NCI-H2029 (cell line): ENCODE measurements around the gene MAP3K4.

Experiments used
- DNase-seq: peaks from one replicate; lab custom pipeline; 2025; lab: John Stamatoyannopoulos, UW

Gene MAP3K4

GRCh38 chr6:161008245-161008644, 16.7 kb downstream of the MAP3K4 start:
- no peak for DNase-seq

GRCh38 chr6:161009991-161010390, 18.4 kb downstream of the MAP3K4 start:
- no peak for DNase-seq

GRCh38 chr6:161010418-161010817, 18.8 kb downstream of the MAP3K4 start:
- no peak for DNase-seq

DNA sequence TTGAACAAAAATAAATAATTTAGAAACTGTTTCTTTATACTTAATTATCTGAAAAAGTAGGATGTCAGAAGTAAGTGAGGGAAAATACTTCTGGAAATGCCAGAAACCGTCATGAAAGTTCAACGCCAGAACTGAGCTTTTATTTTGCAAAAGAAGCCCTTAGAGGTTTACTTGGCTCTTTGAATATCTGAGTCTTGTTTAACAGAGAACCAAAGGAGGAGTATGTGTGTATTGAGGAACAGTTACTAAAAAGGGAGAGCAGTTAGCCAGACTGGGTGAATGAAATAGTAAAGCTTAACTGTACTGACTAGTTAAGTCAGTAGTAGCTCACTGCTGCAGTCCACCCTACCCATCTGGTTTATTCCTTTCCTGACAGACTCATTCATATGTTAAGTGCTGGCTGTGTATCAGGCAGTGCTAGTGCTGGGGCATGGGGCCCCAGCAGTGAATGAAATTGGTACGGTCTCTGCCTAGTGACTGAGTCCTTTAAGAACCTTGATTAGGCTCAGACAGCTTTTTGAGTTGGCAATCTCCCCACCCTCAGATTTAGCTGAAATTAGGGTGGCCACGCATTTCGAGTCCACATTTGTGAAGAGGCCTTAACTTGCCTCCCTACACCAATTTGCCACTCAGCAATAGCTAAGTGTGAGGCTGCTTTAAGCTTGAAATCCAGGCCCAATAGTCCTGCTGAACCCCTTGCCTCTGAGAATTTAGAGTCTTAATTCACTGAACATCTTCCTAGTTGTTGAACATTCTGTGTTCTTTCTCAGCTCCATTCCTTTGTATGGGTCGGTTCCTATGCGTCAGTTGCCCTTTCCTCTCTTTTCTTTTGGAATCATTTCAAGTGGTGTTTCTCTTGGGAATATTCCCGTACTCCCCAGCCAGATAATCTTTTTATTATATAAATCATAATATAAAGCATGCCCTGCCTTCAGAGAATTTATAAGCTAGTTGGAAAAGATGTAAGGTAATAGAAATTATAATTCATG, 20.2 kb downstream of the MAP3K4 start:
- DNase-seq: no peak

DNA sequence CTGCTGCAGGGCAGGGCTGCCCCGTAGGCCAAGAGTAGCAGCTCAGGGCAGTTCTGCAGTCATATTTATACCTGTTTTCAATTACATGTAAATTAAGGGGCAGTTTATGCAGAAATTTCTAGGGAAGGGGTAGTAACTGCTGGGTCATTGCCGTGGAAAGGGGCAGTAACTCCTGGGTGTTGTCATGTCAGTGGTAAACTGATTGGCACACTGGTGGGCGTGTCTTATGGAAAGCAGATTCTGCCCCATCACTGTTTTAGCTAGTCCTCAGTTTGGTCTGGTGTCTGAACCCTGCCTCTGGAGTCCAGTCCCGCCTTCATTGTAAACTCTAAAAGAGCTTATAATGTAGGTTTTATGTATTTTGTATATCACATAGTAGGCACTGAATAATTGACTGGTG, 22.1 kb downstream of the MAP3K4 start:
- no peak for DNase-seq

DNA sequence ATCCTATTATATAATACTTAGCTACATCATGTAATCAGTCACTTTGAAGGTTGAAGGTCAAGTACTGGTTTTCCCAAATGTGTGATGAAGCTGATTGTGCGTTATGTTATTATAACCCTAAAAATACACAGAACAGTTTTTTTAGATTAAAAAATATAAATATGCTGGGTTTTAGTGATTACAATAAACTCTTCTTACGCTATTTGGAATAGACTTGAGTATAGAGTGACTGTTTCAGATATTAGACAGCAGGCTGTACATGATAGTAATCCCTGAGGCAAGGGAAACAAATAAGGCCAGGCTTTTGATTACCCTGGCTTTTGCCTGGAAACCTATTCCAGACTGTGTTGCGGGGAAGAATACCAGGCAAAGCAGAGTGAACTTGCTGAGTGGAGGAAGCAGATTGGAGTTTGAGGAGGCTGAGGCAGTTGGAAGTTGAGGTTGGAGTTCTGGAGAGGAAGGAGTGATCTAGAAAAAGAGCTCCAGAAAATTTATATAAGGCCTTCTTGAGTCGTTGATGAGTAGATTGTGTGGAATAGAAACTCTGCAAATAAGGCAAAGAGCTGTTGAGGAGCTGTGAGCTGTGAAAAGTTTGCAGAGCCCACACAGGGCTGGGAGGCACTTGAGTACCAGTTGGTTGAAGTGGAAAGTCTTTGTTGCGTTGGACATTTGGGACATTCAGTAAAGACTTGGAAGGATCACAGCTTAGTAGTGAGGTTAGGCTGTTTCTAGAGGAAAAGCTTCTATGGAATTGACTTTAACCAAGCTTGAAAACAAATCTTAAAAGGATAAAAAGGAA, 26.4 kb downstream of the MAP3K4 start:
- DNase-seq: no peak

DNA sequence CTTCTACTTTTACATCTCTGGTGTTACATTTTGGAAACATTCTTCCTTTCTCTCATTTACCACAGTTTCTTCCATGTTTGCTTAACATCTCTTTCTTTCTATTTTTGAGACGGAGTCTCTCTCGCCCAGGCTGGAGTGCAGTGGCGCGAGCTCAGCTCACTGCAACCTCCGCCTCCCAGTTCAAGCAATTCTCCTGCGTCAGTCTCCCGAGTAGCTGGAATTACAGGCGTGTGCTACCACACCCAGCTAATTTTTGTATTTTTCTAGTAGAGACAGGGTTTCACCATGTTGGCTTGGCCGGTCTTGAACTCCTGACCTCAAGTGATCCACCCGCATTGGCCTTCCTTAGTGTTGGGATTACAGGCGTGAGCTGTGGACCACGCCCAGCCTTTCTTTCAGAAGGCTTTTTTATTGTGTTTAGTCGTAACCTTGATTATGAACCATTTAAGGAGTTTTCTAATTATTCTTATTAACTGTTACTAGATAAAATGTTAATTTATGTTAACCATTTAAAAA, 27.8 kb downstream of the MAP3K4 start:
- no peak for DNase-seq

GRCh38 chr6:161021543-161021942, 30.0 kb downstream of the MAP3K4 start:
- DNase-seq: no peak

GRCh38 chr6:161021998-161022743, 30.6 kb downstream of the MAP3K4 start:
- DNase-seq: no peak

DNA sequence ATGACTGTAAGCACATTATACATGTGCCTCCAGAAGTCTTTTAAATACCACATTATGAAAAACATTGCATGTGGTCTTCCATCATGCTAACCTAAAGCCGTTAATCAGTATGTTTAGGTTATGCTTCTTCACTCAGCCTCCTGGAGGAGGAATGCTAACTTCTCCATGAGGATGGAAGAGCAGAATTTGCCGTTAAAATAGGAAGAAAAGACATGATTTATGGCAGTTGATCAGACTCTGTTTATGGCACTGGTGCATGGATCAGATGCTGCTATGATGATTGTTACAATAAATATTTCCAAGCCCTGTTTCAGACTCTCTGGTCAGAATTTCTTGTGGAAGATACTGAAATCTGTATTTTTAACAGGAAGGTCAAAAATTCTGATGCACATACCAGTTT, 31.7 kb downstream of the MAP3K4 start:
- no peak for DNase-seq

GRCh38 chr6:161024364-161024920, 32.9 kb downstream of the MAP3K4 start:
- no peak for DNase-seq

DNA sequence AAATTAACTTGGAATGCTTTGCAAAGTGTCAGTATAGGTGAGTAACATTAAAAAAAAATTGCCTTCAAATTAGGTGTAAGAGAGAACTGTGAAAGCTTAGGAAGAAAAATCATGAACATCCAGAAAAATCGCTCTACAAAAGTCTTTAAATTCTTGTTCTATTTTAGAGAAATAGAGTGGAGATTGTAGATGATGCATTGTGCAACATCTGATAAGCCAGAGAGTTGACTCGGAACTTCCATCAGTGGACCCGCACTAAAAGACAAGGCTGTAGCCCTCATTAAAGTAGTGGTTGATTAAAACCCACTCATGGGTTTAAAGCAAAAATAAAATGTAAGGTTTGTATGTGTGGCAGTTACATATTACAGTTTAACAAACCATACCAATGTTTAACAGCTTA, 35.8 kb downstream of the MAP3K4 start:
- DNase-seq: no peak

GRCh38 chr6:161029195-161029809, 37.7 kb downstream of the MAP3K4 start:
- no peak for DNase-seq

DNA sequence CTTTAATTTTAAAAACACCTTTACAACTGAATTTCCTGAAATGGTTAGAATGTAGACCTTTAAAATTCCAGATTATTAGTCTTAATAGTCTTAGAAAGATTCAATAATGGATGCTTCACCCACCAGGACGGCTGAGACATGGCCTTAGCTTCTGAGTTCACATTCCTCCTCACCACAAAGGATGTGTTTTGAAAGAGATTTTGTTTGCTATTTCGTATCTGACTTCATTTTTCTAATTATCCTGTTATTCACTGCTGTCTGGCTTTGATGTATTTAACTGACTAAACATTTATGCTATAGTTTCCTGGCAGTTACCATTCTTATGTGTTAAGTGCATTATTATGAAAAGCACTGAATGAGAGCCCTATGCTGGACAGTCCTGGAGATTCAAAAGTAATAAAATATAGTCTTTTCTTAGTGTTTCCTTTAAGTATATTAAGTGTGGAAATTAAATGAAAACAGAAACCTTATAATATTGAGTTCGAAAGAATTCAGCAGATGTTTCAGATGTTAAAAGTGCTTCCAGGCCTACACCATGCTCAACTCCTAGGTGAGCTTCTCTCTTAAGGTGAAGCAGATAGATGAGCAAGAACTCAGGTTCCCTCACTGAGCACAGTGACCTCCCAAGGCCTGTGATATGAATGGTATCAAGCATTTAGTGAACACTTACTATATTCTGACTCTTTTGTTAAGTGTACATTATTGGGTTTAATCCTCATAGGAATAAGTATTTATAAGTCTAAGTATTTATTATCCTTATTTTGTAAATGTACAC, 40.3 kb downstream of the MAP3K4 start:
- DNase-seq: no peak

GRCh38 chr6:161033667-161034066, 42.1 kb downstream of the MAP3K4 start:
- DNase-seq: no peak

- DNase-seq: no peak
Measured at GRCh38 chr6:161035182-161035980, 43.8 kb downstream of the MAP3K4 start.

GRCh38 chr6:161035981-161036263, 44.4 kb downstream of the MAP3K4 start:
- DNase-seq: no peak

GRCh38 chr6:161037873-161038228, 46.3 kb downstream of the MAP3K4 start:
- no peak for DNase-seq

DNA sequence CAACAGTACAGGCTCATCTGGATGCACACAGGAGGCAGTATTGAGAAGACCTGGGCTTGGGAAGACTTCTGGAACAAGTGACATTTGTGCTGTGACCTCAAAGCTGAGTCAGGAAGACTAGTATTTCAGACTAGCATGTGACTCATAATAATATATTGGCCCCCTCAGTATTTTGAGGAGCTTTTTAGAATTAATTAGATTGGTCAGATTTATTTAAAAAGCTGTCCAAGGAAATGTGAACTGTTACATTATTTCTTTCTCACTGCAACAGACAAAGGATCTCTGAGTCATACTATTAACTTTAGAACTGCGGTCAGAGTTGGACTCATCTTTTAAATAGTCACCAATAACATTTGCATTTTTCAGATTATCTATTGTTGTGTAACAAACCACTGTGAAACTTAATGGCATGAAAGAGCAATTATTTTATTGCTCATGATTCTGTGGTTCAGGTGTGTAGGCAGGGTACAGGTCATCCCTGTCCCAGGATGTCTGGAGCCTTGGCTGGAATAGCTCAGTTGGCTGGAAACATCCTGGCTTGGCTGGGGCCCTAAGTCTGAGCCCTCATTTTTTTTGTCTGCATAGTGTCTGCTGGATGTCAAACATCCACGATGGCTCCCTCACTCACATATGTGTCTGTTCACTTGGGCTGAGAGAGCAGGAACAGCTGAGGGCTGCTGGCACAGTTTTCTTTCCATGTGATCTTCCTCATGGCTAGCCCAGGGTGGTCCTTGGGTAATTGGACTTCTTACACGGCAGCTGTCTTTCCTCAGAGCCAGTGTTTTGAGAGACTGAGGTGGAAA, 46.9 kb downstream of the MAP3K4 start:
- no peak for DNase-seq
